HG02588 (cell line): Measurements from ENCODE around the gene SH2B2.
"Not testable (repeated sequence)": the region's sequence is repeated elsewhere in the genome, so short reads cannot be mapped to it uniquely, and the experiment has no call there.

ENCODE experiments used
- ATAC-seq: cut with Tn5 transposase; IDR thresholded peaks from one replicate; pipeline ENCODE4 v1.9.1; 2021; ENCODE audit warnings: mild to moderate bottlenecking, moderate library complexity; ENCODE audit not compliant: unreplicated experiment

The SH2B2 gene

GRCh38 chr7:102284891-102285539 lies 1.7 kb upstream of the SH2B2 start:
- no peak for ATAC-seq

GRCh38 chr7:102285540-102286236 lies 980 bp upstream of the SH2B2 start:
- no peak for ATAC-seq

GRCh38 chr7:102287111-102287980 lies 678 bp downstream of the SH2B2 start:
- ATAC-seq, result no peak

GRCh38 chr7:102287981-102288278 lies 1.3 kb downstream of the SH2B2 start:
- ATAC-seq, result no peak

GRCh38 chr7:102288285-102288930 lies 1.7 kb downstream of the SH2B2 start:
- ATAC-seq, result no peak

GRCh38 chr7:102289057-102289456 lies 2.4 kb downstream of the SH2B2 start:
- ATAC-seq, result no peak

- peak; percentile 41 for ATAC-seq
Observed at GRCh38 chr7:102291056-102291915, 4.6 kb downstream of the SH2B2 start.

- ATAC-seq, result no peak
Observed at GRCh38 chr7:102291916-102292267, 5.2 kb downstream of the SH2B2 start.

- ATAC-seq, result no peak
Observed at GRCh38 chr7:102292813-102293798, 6.4 kb downstream of the SH2B2 start.

- ATAC-seq, result no peak
Observed at GRCh38 chr7:102294589-102294988, 7.9 kb downstream of the SH2B2 start.

GRCh38 chr7:102295346-102296178 lies 8.9 kb downstream of the SH2B2 start:
- ATAC-seq, result no peak

GRCh38 chr7:102296179-102296438 lies 9.4 kb downstream of the SH2B2 start:
- ATAC-seq, result no peak

- ATAC-seq, result no peak
Observed at GRCh38 chr7:102296514-102296913, 9.8 kb downstream of the SH2B2 start.

GRCh38 chr7:102297487-102298218 lies 11.0 kb downstream of the SH2B2 start:
- no peak for ATAC-seq

- ATAC-seq, result no peak
Observed at GRCh38 chr7:102300643-102301221, 14.1 kb downstream of the SH2B2 start.

- ATAC-seq, result not testable (repeated sequence)
Observed at GRCh38 chr7:102301367-102301766, 14.7 kb downstream of the SH2B2 start.

GRCh38 chr7:102302025-102302424 lies 15.4 kb downstream of the SH2B2 start:
- no peak for ATAC-seq
